ENCODE results near the gene WDR35. TPM values are rescaled to one million over a fixed set of nuclear protein-coding genes. Genes with fewer than 3 reads are reported as not detected.
"Not testable (repeated sequence)": the region's sequence is repeated elsewhere in the genome, so short reads cannot be mapped to it uniquely, and the experiment has no call there.

WDR35 gene
- total RNA-seq, 2 experiments from 2014 or later: 5.6 to 5.9 TPM

DNA sequence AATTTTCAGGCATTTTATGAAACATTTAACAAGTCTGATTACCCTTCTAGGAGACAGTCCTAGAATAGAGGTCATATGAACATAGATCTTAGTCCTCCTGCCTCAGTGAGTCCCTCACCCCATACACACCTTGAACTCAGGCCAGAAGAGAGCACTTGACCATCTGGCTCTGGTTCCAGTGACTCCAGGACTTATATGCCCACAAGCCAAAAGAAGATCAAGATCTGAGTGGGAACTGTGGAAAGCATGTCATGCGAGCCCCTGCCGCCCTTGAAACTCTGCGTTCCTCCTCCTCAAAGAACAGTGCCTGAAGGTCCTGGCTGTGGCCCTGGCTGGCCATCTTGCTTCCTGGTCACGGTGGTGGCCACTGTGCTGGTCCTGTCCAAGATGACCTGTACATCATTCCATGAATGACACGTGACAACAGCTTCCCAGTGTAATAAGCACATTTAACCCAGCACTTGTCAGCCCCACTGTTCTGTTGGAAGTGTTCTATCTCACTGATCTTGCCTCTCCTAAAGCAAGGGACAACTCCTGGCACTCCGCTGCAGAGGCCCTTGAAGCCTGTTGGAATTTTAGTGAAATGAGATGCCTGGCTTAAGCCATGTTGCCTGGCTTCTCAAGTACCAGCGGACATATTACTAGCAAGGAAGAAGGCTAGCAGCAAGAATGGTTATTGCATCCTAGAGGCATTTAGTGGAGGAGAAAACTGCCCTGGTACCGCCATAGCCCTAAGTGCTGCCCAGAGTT is 105.8 kb downstream of the WDR35 start:
- no peak overlapping the region for H3K4me3 Mint-ChIP-seq
- TF ChIP-seq, protein P1, sequence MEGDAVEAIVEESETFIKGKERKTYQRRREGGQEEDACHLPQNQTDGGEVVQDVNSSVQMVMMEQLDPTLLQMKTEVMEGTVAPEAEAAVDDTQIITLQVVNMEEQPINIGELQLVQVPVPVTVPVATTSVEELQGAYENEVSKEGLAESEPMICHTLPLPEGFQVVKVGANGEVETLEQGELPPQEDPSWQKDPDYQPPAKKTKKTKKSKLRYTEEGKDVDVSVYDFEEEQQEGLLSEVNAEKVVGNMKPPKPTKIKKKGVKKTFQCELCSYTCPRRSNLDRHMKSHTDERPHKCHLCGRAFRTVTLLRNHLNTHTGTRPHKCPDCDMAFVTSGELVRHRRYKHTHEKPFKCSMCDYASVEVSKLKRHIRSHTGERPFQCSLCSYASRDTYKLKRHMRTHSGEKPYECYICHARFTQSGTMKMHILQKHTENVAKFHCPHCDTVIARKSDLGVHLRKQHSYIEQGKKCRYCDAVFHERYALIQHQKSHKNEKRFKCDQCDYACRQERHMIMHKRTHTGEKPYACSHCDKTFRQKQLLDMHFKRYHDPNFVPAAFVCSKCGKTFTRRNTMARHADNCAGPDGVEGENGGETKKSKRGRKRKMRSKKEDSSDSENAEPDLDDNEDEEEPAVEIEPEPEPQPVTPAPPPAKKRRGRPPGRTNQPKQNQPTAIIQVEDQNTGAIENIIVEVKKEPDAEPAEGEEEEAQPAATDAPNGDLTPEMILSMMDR (IDR thresholded peaks at IDR 0.05): no peak
- H3K27ac Mint-ChIP-seq: no peak overlapping the region
- H3K27me3 Mint-ChIP-seq: no peaks in the 10 kb centered on the region
- H3K36me3 Mint-ChIP-seq (ENCODE audit: low read depth): peaks cover 9% of the 10 kb centered on the region
- intact Hi-C loops (cut with micrococcal nuclease): no loop called here
- ATAC-seq (no peak), DNase-seq (no peak)
- no peaks in the 10 kb centered on the region for H3K9me3 Mint-ChIP-seq
- ChIA-PET CTCF (interaction anchor here (1.3 kb wide), 1 partner anchor 20 kb away, joined by 3 read pairs; no protein-coding TSS in a partner anchor), POLR2A (no interaction called here)
- H3K4me1 Mint-ChIP-seq (ENCODE audit: low read depth): peaks cover 5% of the 10 kb centered on the region

DNA sequence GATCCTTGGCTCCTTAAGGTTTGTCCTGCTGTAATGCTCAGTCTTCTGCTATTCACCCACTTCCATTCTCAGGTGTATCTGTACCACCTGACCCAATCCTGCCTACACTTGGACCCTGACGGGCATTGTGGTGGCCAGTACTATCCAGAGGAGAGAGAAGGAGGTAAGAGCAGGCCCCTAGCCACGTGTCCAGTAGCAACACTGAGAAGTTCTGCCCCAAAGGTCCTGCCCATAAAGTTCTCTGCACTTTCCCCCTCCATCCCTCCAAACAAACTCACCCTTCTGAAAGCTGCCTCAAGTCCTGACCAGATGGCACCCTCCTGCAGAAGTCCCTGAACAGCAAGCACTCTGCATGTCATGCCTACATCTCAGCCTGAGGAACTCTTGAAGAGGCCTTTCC is 106.4 kb downstream of the WDR35 start:
- DNase-seq (no peak), ATAC-seq (no peak)
- intact Hi-C loops (cut with micrococcal nuclease): no loop called here
- TF ChIP-seq, protein P1 (IDR thresholded peaks at IDR 0.05): no peak
- CTCF ChIA-PET: interaction anchor here (1.3 kb wide), 1 partner anchor 19 kb away, joined by 3 read pairs; no protein-coding TSS in a partner anchor
- H3K4me1 Mint-ChIP-seq (ENCODE audit: low read depth): peaks cover 4% of the 10 kb centered on the region
- POLR2A ChIA-PET: no interaction called here
- H3K27me3 Mint-ChIP-seq: no peaks in the 10 kb centered on the region
- H3K4me3 Mint-ChIP-seq: no peak overlapping the region
- peaks cover 9% of the 10 kb centered on the region for H3K36me3 Mint-ChIP-seq (ENCODE audit: low read depth)
- H3K27ac Mint-ChIP-seq: no peak overlapping the region
- no peaks in the 10 kb centered on the region for H3K9me3 Mint-ChIP-seq

DNA sequence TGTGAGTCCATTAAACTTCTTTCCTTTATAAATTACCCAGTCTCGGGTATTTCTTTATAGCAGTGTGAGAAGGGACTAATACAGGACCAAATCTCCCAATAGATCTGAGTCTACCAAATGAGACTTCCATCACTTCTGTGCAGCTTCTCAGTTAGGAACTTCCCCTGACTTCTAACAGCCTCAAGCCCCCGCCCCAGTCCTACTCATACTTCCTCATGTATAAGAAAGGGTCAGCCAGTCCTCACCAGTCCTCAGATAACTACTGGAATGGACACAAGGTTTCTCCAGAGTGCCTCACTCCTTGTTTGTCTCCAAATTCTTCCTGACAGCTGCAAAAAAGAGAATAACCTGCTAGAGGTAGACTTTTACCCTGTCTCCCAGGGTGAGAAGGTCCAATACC is 107.6 kb downstream of the WDR35 start:
- CTCF ChIA-PET: no interaction called here

DNA sequence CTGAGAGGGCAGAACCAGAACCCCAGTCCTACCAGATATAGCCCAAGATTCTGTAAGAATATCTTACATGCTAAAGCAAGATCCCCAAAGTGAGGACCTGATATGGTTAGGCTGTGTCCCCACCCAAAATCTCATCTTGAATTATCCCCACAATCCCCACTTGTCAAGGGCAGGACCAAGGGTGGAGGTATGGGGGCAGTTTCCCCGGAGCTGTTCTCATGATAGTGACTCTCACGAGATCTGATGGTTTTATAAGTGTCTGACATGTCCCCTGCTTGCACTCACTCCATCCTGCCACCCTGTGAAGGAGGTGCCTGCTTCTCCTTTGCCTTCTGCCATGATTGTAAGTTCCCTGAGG is 108.0 kb downstream of the WDR35 start:
- peaks cover 9% of the 10 kb centered on the region for H3K36me3 Mint-ChIP-seq (ENCODE audit: low read depth)
- DNase-seq (no peak), ATAC-seq (no peak)
- H3K4me1 Mint-ChIP-seq (ENCODE audit: low read depth): peaks cover 3% of the 10 kb centered on the region
- H3K27ac Mint-ChIP-seq: no peak overlapping the region
- TF ChIP-seq, protein P1 (IDR thresholded peaks at IDR 0.05): no peak
- H3K27me3 Mint-ChIP-seq: no peaks in the 10 kb centered on the region
- CTCF ChIA-PET: no interaction called here
- POLR2A ChIA-PET: interaction anchor here (0.6 kb wide), 1 partner anchor 18 kb away, joined by 3 read pairs; no protein-coding TSS in a partner anchor
- no peaks in the 10 kb centered on the region for H3K9me3 Mint-ChIP-seq
- no peak overlapping the region for H3K4me3 Mint-ChIP-seq
- intact Hi-C loops (cut with micrococcal nuclease): no loop called here

More for the DNA sequence above, 107.6 kb downstream of the WDR35 start:
- Mint-ChIP-seq H3K36me3 (ENCODE audit: low read depth) (peaks cover 9% of the 10 kb centered on the region), H3K27ac (no peak overlapping the region), H3K9me3 (no peaks in the 10 kb centered on the region), H3K4me3 (no peak overlapping the region), H3K4me1 (ENCODE audit: low read depth) (peaks cover 3% of the 10 kb centered on the region), H3K27me3 (no peaks in the 10 kb centered on the region)
- no peak for ATAC-seq
- no peak for DNase-seq
- TF ChIP-seq, protein P1 (IDR thresholded peaks at IDR 0.05): no peak
- intact Hi-C loops (cut with micrococcal nuclease): no loop called here
- POLR2A ChIA-PET: interaction anchor here (0.6 kb wide), 1 partner anchor 18 kb away, joined by 3 read pairs; no protein-coding TSS in a partner anchor

DNA sequence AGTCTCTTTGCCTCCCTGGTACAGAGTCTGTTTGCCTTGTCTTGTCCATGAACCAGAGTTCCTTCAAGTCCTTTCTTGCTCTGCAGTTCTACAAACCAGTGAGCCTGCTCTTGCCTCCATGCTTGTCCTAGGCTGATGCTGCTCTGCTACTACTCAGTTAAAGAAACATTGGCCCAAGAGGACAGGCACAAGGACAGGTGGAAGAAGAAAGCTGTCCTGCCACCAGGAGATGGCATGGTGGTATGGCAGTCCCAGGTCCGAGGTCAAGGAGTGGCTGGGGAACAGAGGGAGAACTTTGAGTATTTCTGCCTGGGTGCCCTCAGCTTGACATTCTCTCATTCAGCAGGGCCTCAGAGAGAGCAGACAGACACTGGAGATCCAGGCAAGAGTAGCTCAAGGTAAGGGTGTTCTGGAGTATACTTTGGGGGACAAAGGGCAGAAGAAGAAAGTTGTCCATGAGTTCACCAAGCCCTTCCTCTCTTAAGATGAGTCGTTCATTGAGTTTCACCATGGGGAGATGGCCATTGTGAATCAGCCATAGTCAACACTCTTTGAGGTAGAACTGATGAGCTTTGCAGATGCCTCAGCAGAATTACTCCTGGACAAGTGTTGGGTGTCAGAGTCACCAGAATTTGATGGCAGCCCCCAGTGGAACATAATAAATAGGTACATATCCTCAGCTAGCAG is 108.5 kb downstream of the WDR35 start:
- ATAC-seq (no peak), DNase-seq (no peak)
- Mint-ChIP-seq H3K4me3 (no peak overlapping the region), H3K9me3 (no peaks in the 10 kb centered on the region), H3K4me1 (ENCODE audit: low read depth) (peaks cover 3% of the 10 kb centered on the region), H3K36me3 (ENCODE audit: low read depth) (peaks cover 12% of the 10 kb centered on the region), H3K27ac (no peak overlapping the region), H3K27me3 (no peaks in the 10 kb centered on the region)
- TF ChIP-seq, protein P1 (IDR thresholded peaks at IDR 0.05): no peak
- ChIA-PET CTCF (no interaction called here), POLR2A (interaction anchor here (0.6 kb wide), 2 partner anchors 19 to 810 kb away, joined by 3 read pairs; no protein-coding TSS in a partner anchor)
- intact Hi-C loops (cut with micrococcal nuclease): no loop called here

DNA sequence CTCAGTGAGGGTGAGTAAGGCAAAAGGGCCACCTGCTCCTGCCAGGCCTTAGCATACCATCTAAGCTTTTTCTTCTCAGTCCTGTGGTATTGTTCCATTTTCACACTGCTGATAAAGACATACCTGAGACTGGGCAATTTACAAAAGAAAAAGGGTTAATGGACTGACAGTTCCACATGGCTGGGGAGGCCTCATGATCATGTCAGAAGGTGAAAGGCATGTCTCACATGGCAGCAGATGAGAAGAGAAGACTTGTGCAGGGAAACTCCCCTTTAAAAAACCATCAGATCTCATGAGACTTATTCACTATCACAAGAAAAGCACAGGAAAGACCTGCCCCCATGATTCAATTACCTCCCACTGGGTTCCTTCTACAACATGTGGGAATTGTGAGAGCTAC is 109.7 kb downstream of the WDR35 start:
- H3K4me3 Mint-ChIP-seq; ATAC-seq; POLR2A ChIA-PET; DNase-seq; H3K4me1 Mint-ChIP-seq (ENCODE audit: low read depth); intact Hi-C loops (cut with micrococcal nuclease); CTCF ChIA-PET; H3K9me3 Mint-ChIP-seq; H3K27me3 Mint-ChIP-seq: not testable (repeated sequence)
- Mint-ChIP-seq H3K36me3 (ENCODE audit: low read depth) (peaks cover 12% of the 10 kb centered on the region), H3K27ac (peak overlapping the region; percentile 23)

Data from activated CD8-positive, alpha-beta T cell treated with anti-CD3 and anti-CD28 coated beads for 36 hours (primary cell).